KBM-7 (cell line): ENCODE results near the gene PPIE.
A peak's percentile ranks its signal among the peaks of the same experiment; 100 is the strongest.
"Not testable (repeated sequence)": the region's sequence is repeated elsewhere in the genome, so short reads cannot be mapped to it uniquely, and the experiment has no call there.

Source experiments
- DNase-seq: peaks from one replicate; pipeline ENCODE4 v3.0.0-alpha.2; 2015
- in situ Hi-C: fragments of 300-500 bp; cut with MboI; formaldehyde crosslinking; loops from 2 replicates; pipeline ENCODE4 v1.14.3; 2020; ENCODE audit warnings: low sequenced_read_pairs, low pct_unique_long_range_greater_than_20kb, mixed read lengths

The PPIE gene

GRCh38 chr1:39789571-39790110, 51.0 kb downstream of the PPIE start:
- DNase-seq = no peak
- in situ Hi-C loops = no loop called here

GRCh38 chr1:39791838-39792237, 53.2 kb downstream of the PPIE start:
- in situ Hi-C loops = no loop called here
- no peak for DNase-seq

GRCh38 chr1:39795651-39796050, 57.0 kb downstream of the PPIE start:
- in situ Hi-C loops = no loop called here
- DNase-seq = no peak

GRCh38 chr1:39798859-39799769, 60.4 kb downstream of the PPIE start:
- in situ Hi-C loops = not testable (repeated sequence)
- peak; percentile 95 for DNase-seq

GRCh38 chr1:39799770-39800470, 61.2 kb downstream of the PPIE start:
- in situ Hi-C loops = loop anchor here (25.0 kb wide), 1 partner anchor 187 kb away; no protein-coding TSS in a partner anchor
- peak; percentile 83 for DNase-seq

- no peak for DNase-seq
- in situ Hi-C loops = loop anchor here (25.0 kb wide), 1 partner anchor 187 kb away; no protein-coding TSS in a partner anchor
These were observed 61.8 kb downstream of the PPIE start for GRCh38 chr1:39800471-39800835.

GRCh38 chr1:39802496-39803260, 64.0 kb downstream of the PPIE start:
- no peak for DNase-seq
- in situ Hi-C loops = loop anchor here (25.0 kb wide), 1 partner anchor 185 kb away; no protein-coding TSS in a partner anchor

- no peak for DNase-seq
- in situ Hi-C loops = loop anchor here (25.0 kb wide), 1 partner anchor 182 kb away; no protein-coding TSS in a partner anchor
These were observed 66.7 kb downstream of the PPIE start for GRCh38 chr1:39805385-39805784.

GRCh38 chr1:39808784-39809517, 70.3 kb downstream of the PPIE start:
- DNase-seq = no peak
- in situ Hi-C loops = loop anchor here (25.0 kb wide), 1 partner anchor 178 kb away; no protein-coding TSS in a partner anchor

GRCh38 chr1:39812913-39813312, 74.2 kb downstream of the PPIE start:
- in situ Hi-C loops = loop anchor here (25.0 kb wide), 1 partner anchor 174 kb away; no protein-coding TSS in a partner anchor
- no peak for DNase-seq
